T47D (cell line): Measurements from ENCODE around the gene ADAMTS17.

Experiments used
- DNase-seq, 2 experiments: peaks; one replicate each; pipeline versions ENCODE4 v3.0.0 to v3.0.0-alpha.2; 2011 to 2012; ENCODE audit warnings: low read depth in 1 of 2, low spot score in 1 of 2
- JUND ChIP-seq: IDR thresholded peaks from 2 replicates; pipeline ENCODE4 v1.6.1; 2012; ENCODE audit warnings: low read depth
- in situ Hi-C: cut with HindIII; loops from 2 replicates; pipeline ENCODE4 v1.10.0; 2016; ENCODE audit warnings: low sequenced_read_pairs, low pct_unique_long_range_greater_than_20kb

The ADAMTS17 gene

DNA sequence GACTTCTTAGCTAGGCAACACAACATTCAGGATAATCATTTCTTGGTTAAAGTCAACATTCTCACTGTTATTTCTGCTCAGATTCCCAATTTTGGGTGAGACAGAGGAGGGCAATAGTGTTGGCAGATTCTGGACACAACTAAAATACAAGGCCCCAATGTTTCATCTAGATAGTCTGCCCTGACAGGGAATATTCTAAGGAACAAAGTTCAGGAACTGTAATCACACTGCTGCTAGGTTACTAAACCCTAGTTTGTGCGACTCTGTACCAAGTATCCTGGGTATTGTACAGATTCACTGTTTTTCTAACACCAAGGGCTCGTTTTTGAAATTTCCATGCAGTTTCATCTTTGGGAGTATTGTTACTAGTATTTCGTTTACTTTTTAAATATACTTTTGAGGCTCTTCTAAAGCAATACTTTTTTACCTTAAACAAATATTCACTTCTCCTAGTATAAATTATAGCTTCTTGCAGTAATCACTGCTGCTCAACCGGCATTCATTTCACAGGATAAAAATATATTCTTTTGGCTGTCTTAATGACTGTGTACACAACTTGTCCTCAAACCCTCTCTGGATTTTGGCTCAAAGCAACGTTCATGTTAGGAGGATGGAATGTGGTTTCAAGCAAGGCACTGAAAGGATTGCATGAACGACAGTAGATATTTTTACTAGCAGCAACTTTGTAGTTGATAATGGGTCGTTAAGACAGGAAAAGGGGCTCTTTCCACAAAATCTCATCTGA is 167.4 kb downstream of the ADAMTS17 start:
- DNase-seq, result no peak
- no peak for TF ChIP-seq JUND
- in situ Hi-C loops, result no loop called here

DNA sequence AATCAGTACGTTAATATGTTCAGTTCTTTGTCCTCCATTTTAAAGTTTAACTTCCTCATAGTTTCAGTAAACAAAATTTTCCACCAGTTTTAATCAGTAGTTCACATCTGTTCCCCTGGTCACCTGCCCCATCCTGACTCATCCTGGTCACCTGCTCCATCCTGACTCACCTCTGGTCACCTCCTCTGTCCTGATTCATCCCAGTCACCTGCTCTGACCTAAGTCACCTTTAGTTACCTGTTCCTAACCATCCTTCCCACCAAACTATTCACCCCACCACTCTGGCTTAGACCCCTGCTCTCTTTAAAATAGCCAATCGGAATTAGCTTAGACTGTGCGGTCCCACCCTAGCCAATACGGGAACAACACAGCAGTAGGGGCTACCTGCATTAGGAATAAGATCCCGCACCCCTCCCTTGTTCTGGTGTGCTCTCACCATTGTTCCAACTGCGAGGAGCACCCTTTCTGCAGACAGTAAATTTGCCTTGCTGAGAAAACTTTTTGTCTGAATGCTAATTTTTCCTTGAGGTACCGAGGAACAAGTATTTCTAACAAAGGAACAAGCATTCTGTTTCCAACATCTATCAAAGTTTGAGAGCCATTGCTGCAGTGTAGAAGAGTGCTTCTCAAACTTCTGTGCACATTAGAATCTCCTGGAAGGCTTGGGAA is 169.3 kb downstream of the ADAMTS17 start:
- in situ Hi-C loops, result no loop called here
- TF ChIP-seq JUND, result no peak
- DNase-seq, result no peak

DNA sequence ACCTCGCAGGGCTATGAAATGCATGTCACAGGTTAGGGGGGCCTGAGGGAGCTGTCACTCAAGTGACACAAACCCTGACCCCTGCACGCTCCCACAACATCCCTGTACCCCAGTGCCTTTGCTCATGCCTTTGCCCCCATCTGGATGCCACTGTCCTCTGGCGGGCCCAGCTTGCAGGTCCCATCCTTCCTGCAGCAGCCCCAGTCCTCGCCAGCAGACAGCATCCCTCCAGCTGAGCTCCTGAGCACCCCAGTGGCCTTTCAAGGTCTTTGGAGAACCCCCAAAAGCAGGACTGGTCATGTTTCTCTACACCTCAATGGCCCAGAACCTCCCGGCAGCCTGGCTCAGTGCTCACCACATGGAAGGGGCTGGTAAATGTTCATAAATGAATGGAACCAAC is 170.4 kb downstream of the ADAMTS17 start:
- no peak for DNase-seq
- in situ Hi-C loops, result no loop called here
- TF ChIP-seq JUND, result no peak

DNA sequence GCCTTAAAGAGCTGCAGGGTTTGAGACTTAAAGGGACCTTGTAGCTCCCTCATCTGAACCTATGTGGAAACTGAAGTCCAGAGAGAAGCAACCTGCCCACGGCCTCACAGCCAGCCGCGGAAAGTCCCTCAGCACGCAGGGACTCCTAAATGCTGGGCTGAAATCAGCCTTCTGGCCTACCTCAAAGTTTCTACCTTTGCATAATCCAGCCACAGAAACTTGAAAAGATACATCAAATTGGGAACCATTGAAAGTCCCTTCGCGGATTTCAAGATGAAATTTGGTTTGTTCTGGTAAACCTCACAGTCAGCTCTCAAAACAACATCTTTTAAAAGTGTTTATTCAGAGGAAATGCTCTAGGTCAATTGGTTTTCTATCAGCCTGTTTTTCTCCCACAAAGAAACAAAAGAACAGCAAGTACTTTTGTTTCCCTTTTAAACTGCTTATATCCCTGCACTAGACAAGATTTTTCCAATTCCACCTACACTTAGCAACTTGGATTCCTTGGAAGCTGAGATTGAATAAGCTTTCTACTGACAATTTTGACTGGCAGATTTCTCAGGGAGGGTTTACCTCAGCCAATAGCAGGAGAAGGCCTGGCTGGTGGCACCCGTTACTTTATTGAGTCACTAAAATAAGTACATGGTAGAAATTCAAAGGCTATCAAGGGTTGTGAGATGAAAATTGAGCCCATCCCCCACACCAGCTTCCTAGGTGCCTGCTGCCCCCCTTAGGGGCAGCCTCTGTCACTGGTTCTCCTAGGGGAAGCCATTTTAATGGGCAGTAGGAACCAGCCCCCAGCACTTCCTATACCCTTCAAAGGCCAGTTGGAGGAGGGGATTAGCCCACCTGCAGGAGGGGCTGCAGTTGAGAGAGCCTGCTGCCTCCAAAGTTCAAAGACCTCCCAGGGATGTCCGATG is 171.2 kb downstream of the ADAMTS17 start:
- no peak for DNase-seq
- in situ Hi-C loops, result no loop called here
- TF ChIP-seq JUND, result no peak

DNA sequence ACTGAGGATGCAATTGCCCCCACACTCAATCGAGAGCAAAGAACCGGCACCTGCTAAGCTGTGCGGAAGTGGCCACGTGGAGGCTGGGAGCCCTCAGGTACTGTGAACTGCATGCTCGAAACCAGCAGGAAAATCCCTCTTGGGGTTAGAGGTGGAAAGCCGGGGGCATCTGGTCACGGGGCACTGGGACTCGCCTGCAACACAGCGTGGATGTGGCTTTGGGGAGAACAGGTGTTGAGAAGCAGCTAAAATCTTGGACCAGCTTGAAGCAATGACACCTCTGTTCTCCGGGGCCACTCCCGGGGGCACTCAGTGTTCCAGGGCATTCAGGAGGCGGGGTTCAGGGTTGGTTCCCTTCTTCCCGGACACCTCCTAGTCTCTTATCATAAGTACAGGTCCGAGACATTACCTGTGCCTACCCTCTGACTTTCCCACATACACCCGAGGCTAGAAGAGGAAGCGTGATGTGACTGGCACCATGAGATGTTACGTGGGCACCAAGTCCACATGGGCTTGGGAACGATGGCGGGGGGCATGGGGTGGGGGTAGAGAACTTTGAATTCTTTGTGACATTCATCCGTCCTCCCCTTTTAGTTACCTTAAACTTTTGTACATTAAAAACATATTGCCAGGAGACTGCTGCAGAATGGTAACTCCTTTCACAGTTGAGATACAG is 172.0 kb downstream of the ADAMTS17 start:
- no peak for DNase-seq
- in situ Hi-C loops, result no loop called here
- TF ChIP-seq JUND, result no peak

DNA sequence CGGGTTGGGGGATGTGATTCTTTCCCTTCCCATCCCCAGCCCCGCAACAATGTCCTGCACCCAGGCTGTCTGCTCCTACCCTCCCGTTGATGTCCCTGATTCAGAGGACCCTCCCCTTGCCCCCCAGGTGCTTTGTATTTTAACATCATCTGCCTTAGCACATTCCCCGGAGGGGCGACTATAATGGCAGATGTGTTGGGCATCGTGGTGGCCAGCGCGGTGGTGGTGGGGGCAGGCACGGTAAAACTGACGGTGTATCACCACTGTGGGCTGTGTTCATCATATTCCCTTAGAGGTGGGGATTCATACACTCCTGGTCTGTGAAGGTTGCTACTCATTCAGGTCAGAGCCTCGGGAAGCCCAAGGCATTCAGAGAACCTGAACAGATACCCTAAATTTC is 173.0 kb downstream of the ADAMTS17 start:
- DNase-seq, result no peak
- TF ChIP-seq JUND, result no peak
- in situ Hi-C loops, result no loop called here

DNA sequence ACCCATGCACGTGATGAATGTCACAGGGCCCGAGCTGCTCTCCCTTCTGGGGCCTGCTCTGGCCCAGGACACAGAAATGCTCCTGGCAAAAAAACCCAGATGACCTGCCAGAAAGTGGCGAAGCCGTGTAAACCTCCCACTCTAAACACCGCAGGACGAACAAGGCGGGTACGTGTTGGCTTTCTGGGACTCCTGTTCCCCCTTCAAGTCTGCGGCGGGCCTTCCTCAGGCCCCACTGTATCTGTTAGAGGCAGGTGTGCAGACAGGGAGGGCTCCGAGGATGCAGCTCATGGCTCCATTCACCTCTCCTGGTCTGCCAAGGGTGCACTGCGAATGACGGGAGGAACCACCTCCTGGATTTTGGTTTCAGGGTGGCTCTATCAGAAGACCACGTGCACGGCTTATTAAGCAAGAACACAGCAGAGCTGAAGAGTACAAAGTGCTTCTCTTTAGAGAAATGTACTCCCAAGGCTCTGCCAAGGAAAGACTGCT is 173.8 kb downstream of the ADAMTS17 start:
- no peak for TF ChIP-seq JUND
- DNase-seq, result no peak
- in situ Hi-C loops, result no loop called here

DNA sequence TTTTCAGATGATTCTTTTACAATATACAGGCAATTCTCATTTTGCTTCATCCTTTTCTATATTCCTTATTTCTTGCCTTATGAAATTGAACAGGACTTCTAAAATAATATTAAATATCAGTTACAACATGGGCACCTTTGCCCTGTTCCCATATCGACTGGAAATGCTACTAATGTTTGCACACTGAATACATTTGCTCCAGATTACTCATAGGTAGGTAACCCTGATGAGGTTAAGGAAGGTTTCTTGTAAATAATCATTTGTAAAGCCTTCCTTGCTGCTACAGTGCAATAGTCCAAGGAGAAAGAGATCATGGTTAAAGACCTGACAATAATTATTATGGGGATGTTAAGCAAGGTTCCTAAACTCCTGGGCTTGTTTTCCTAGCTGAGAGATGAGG is 175.5 kb downstream of the ADAMTS17 start:
- in situ Hi-C loops, result no loop called here
- no peak for DNase-seq
- no peak for TF ChIP-seq JUND

DNA sequence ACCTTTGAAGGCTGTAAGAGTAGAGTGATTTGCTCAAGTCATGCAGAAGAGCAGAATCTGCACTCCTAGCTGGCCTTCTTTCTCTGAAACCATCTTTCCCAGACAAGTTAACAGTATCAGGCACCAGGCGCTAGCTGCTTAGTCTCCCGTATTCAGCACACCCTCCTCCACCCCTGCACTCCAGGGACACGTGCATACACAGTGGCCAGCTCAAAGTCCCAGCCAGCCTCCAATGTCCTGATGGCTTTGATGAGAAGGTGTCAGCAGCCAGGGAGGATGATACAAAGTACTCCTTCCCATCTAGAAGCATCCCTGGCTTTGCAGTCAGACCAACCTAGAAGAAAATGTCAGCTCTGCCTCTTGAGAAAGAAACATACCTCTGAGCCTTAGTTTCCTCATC is 177.8 kb downstream of the ADAMTS17 start:
- TF ChIP-seq JUND, result no peak

DNA sequence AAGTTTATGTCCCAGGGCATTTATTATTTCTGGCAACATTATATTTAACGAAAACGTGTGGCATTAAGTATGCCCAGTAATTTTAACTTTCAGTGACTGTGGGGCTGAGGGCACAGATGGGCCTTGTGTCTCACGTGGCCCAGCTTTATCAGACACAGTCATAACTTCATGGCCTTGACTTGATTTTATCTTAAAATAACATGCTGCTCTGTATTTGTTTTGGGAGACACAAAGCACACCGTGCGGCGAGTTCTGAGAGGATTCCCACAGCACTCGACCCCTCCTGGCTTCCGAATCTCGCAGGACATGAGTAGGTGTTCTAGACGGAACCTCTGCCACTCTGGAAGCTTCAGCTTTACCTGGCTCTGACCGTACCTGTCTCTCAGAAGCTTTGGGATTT is 180.8 kb downstream of the ADAMTS17 start:
- TF ChIP-seq JUND, result no peak
- no peak for DNase-seq
- in situ Hi-C loops, result no loop called here

More for the DNA sequence above, 177.8 kb downstream of the ADAMTS17 start:
- no peak for DNase-seq
- in situ Hi-C loops, result no loop called here

DNA sequence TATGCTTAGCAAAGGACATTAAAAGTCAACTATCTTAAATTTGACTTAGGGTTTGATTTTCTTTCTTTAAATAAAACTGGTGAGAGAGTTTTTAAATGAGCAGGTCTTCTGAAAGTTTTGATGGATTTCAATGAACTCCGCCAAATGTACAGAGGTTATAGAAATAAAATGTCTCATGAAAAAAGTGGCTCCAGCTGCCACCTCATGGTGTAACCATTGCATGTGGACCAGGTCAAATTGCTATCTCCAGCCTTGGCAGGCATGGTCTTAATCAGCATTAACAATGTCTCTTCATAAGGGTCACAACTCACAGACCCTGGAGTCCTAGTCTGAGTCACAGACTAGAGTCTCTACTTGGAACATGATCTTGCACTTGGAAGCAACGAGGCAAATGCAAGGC is 182.3 kb downstream of the ADAMTS17 start:
- no peak for TF ChIP-seq JUND
- in situ Hi-C loops, result no loop called here
- no peak for DNase-seq

DNA sequence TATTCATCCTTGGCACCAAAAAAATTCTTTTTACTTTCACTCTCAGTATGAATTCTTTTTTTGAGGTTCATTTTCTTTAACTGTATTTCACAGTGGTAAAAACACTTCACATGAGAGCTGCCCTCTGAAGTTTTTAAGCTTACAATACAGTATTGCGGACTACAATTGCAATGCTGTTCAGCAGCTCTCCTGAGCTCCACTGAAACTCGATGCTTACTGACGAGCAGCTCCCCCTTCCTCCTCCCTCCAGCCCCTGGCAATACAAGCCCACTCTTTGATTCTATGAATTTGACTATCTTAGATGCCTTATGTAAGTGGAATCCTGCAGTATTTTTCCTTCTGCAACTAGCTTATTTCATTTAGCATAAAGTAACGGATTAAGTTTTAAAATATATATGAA is 183.4 kb downstream of the ADAMTS17 start:
- TF ChIP-seq JUND, result no peak
- no peak for DNase-seq

More for the DNA sequence above, 183.4 kb downstream of the ADAMTS17 start:
- in situ Hi-C loops, result no loop called here
